Retinal pigment epithelial cell (primary cell): ENCODE measurements around the gene MYL6.
A peak's percentile ranks its signal among the peaks of the same experiment; 100 is the strongest.
"Not testable (repeated sequence)": the region's sequence is repeated elsewhere in the genome, so short reads cannot be mapped to it uniquely, and the experiment has no call there.

ENCODE experiments used
- DNase-seq: peaks from one replicate; pipeline ENCODE4 v3.0.0-alpha.2; 2010; ENCODE audit warnings: low read depth
- H3K4me3 ChIP-seq: 2 replicates; pipeline ENCODE4 v1.5.1; 2011; ENCODE audit warnings: mild to moderate bottlenecking, low read length, control low read depth, moderate library complexity
- TF ChIP-seq, protein P1 (sequence below): conservative IDR thresholded peaks from 2 replicates; pipeline ENCODE4 v1.5.1; 2011; ENCODE audit warnings: low read depth, low read length, control low read depth, inconsistent platforms

MYL6 gene

DNA sequence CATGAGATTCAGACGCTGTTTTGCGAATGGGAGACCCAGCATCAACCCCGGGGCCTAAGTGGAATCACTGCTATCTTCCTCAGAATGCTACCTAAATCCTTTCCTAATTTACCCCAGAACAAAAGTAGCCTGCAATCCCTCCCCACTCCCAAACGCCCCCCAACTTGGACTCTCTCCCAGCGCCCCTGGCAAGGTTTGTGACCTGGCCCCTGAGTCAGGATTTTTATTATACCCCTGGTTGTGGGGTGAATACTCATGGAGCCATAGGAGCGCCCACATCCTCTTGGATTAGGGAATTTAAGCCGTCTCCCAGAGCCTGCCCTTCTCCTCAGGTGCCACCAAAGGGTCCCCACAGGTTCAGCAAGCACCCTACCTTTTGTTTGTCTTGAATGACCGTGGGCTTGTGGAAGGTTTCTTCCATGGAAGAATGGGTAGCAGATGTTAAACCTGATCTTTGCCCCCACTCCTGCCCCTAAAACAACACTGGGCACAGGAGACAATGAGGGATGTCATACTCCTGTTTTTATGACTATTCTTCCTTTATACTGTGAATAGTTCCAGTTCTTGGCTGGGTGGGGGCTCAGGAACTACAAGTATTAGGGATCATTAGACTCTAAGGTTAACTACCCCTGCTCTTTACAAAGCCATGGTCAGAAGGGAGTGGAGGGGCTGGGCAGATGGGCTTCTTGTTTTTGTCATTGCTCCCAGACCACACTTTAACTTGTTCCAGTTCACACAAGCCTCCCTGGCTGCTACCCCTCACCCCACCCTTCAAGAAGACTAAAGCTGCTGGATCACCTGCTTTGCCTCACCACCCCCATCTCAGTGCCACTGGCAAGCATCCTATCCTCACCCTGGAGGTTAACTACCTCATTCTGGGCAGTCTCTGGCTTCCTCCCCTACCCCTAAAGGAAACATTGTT lies 5.1 kb upstream of the MYL6 start:
- peak overlapping the region; percentile 82 for H3K4me3 ChIP-seq
- TF ChIP-seq, protein P1, sequence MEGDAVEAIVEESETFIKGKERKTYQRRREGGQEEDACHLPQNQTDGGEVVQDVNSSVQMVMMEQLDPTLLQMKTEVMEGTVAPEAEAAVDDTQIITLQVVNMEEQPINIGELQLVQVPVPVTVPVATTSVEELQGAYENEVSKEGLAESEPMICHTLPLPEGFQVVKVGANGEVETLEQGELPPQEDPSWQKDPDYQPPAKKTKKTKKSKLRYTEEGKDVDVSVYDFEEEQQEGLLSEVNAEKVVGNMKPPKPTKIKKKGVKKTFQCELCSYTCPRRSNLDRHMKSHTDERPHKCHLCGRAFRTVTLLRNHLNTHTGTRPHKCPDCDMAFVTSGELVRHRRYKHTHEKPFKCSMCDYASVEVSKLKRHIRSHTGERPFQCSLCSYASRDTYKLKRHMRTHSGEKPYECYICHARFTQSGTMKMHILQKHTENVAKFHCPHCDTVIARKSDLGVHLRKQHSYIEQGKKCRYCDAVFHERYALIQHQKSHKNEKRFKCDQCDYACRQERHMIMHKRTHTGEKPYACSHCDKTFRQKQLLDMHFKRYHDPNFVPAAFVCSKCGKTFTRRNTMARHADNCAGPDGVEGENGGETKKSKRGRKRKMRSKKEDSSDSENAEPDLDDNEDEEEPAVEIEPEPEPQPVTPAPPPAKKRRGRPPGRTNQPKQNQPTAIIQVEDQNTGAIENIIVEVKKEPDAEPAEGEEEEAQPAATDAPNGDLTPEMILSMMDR: no peak

DNA sequence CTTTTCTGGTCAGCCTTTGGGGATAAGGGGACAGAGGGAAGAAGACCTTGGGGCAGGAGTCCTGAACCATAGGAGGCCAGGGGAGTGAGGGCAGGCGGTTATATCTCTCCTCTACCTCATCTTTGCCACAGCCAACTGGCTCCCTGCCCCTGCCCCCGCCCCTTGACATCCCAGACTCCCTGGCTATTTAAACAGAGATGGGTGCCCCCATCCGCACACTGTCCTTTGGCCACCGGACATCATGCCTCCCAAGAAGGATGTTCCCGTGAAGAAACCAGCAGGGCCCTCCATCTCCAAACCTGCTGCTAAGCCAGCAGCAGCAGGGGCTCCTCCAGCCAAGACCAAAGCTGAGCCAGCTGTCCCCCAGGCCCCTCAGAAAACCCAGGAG lies 4.5 kb upstream of the MYL6 start:
- TF ChIP-seq, protein P1: no peak
- DNase-seq: no peak
- H3K4me3 ChIP-seq: no peak overlapping the region

More for the DNA sequence above, 5.1 kb upstream of the MYL6 start:
- DNase-seq: no peak

DNA sequence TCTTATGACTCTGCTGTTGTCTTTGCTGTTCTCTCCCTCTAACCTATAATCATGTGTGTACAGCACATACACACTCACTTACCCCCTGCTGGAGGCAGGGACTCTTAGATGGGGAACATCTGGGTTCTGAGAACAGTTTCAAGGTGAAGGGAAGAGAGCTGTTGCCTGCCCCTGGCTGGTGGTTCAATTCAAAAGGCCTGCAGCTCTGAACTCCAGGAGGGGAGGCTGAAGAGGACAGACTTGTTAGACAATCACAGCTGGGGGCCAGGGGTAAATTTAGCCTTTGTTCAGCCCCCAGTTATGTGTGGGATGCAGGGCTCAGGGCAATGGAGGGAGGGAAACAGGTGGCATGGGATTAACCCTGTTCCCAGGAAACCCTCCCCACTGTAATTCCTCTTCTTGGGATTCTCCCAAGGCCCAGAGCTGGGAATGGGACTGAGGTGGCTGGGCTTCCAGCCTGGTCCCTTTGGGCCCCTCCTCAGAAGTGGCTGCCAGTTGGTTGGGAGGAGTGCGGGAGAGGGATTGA lies 3.9 kb upstream of the MYL6 start:
- no peak overlapping the region for H3K4me3 ChIP-seq
- DNase-seq: no peak
- TF ChIP-seq, protein P1: no peak

DNA sequence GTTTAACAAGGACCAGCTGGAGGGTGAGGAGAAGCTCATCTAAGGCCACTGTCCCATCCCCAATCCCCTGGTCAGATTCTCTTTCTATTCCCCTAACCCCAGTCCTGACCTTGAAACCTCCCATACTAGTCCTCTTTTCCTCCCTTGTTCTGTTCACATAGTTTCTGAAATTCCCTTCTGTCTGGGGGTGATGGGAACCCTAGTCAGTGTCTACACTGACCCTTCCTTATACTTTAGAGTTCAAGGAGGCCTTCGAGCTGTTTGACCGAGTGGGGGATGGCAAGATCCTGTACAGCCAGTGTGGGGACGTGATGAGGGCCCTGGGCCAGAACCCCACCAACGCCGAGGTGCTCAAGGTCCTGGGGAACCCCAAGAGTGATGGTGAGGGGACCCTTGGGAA lies 3.3 kb upstream of the MYL6 start:
- TF ChIP-seq, protein P1: no peak
- DNase-seq: no peak
- H3K4me3 ChIP-seq: no peak overlapping the region

DNA sequence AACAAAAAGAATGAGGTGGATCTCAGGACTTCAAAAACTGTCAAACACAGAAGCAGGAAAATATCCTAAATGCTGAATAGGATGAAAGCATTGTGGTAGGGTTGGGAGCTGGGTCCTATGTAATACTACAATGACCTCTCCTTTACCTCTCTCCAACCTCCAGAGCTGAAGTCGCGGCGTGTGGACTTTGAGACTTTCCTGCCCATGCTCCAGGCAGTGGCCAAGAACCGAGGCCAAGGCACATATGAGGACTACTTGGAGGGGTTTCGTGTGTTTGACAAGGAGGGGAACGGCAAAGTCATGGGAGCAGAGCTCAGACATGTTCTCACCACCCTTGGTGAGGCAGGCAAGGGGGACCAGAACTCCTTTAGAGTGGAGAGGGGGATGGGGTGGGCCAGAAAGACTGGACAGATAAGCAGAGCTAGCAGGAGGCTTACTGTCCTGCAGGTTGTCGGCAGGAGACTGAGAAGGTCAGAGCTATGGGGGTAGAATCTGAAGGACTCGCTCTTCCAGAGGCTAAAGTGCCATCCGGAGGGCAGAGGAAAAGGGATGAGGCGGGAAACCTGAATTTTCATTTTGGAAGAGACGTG lies 2.8 kb upstream of the MYL6 start:
- no peak overlapping the region for H3K4me3 ChIP-seq
- TF ChIP-seq, protein P1: no peak
- DNase-seq: no peak

DNA sequence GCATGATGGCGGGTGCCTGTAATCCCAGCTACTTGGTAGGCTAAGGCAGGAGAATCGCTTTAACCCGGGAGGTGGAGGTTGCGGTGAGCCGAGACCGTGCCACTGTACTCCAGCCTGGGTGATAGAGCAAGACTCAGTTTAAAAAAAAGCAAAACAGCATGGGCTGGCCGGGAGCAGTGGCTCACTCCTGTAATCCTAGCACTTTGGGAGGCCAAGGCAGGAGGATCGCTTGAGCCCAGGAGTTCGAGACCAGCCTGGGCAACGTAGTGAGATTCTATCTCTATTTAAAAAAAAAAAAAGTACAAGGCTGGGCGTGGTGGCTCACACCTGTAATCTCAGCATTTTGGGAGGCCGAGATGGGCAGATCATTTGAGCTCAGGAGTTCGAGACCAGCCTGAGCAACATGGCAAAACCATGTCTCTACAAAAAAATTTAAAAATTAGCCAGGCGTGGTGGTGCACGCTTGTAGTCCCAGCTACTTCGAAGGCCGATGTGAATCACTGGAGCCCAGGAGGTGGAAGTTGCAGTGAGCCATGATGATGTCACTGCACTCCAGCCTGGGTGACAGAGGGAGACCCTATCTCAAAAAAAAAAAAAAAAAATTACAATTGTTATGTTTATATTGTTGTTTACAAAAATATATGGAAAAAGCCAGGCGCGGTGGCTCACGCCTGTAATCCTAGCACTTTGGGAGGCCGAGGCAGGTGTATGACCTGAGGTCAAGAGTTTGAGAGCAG lies 1.5 kb upstream of the MYL6 start:
- H3K4me3 ChIP-seq: peak overlapping the region; percentile 99

More for the DNA sequence above, 1.5 kb upstream of the MYL6 start:
- DNase-seq: not testable (repeated sequence)
